Stimulated activated CD4-positive, alpha-beta T cell treated with anti-CD3 and anti-CD28 coated beads, Interleukin-12 subunit alpha, Interleukin-12 subunit beta, amount 100 ng/mL, for 24 hours (primary cell): ENCODE measurements around the gene EVPLL.
"Not testable (repeated sequence)": the region's sequence is repeated elsewhere in the genome, so short reads cannot be mapped to it uniquely, and the experiment has no call there.

Experiments
- DNase-seq, 2 experiments: peaks; one replicate each; pipeline ENCODE4 v3.0.0-alpha.2; 2020; ENCODE audit warnings: low read depth in 2 of 2

EVPLL gene

DNA sequence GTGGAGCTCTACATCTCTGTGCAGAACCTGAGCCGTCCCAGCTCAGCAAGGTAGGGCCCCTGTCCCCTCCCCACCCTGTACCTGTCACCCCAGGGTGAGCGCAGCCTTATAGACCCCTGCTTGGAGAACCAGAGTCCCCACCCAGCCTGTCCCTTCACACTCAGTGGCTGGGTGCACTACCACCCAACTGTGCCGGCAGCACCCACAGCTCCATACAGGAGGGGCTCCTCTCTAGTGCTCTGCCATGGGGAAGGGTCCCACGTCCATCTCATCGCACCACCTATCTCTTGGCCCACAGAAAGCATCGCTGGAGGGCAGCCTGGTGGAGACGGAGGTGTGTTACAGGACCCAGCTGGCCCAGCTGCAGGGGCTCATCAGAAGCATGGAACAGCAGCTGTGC, 45.4 kb downstream of the EVPLL start:
- DNase-seq = not testable (repeated sequence)

DNA sequence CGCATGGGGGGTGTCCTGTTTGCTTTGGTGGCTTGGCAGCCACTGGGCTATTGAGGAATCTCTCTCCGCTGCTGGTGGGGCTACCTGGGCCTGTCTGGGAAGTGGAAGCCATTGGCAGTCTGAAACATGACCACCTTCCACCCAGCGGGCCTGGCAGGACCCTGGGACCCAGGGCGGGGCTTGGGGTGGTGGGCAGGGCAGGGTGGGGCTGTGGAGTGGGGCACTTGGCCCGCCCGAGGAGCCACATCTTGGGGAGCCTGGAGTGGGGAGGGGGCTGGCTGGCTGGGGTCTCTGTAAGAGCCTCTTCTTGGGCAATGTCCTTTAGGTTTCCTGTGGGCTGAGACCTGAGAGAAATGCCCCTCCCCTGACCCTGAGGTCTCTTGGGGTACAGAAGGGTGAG, 48.0 kb downstream of the EVPLL start:
- not testable (repeated sequence) for DNase-seq

GRCh38 chr17:18426639-18427038, 49.1 kb downstream of the EVPLL start:
- DNase-seq = not testable (repeated sequence)

DNA sequence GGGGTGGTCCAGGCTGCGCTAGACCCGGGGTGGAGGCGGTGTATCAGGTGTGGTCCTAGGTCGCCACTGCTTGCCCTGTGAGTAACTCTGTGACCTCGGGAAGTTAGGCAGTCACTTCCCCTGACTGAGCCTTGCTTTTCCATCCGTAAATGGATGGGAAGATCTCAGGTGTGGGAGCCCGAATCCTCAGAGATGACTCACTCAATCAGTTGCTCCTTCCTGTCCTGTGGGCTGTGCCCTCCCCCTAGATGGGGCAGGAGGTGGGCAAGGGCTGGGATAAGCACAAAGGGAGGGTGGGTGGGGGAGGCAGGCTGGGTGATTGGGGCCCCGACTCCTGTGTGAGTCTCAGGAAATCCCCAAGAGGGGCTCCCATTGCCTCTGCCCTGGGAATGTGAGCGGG, 54.6 kb downstream of the EVPLL start:
- not testable (repeated sequence) for DNase-seq
